ENCODE measurements around the gene MRPL44.

GRCh38 chr2:223943135-223943534 lies 14.1 kb upstream of the MRPL44 start:
- TF ChIP-seq CTCF (IDR thresholded peaks at IDR 0.05) (no peak), ZFX (IDR thresholded peaks at IDR 0.05; ENCODE audit: borderline replicate concordance) (no peak)
